Measurements from ENCODE around the gene CYGB. TPM values are rescaled to one million over a fixed set of nuclear protein-coding genes. Genes with fewer than 3 reads are reported as not detected.

CYGB gene
- total and polyA plus RNA-seq, 9 of the 15 experiments (the other 6 are each of a cell fraction or from before 2014, with no cell fraction given), result 0.08 to 0.95 (median 0.18) TPM; not detected in 5

DNA sequence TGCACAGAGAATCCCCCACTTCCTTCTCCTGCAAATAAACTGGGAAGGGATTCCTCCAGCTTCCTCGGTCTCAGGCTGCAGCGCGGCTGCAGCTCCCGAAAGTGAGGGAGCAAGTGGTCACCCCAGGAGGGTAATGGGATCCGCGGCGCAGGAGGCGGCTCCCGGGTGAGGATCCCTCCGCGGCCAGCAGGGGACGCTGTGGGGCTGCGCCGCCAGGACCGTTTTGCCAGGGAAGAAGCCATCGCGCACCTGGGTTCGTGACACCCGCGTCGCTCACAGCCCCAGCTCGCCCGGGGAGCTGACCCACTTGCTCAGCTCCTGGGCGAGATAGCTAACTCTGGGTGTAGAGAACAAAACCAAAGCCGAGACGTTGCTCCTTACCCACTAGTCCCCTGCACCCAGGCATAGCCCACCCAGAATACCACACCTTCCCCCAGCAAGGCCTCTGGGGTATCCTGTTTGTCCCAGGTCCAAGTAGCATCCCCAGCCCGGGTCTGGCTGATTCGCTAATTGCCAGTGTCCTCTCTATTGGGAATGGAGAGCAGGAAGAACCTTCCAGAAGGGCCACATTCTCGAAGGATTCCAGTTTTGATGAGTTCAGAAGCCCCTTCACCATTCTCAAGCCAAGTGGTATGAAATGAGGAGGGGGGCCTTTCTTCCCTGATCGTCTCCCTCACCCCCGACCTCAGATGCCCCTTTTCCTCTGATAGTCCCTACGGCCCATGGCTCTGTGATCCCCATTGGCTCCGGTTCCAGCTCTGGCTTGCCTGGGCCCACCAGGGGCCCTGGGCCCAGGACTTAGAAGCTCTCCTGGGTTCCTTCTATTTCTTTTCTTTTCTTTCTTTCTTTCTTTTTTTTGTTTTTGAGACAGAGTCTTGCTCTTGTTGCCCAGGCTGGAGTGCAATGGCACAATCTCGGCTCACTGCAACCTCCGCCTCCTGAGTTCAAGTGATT, 14.1 kb downstream of the CYGB start (continued):
- TF ChIP-seq DDX20 (tag; IDR thresholded peaks at IDR 0.05; ENCODE audit: low read depth) (no peak), CBFA2T2 (conservative IDR thresholded peaks at IDR 0.05) (0 out of 2 replicates have a peak, but pooled peaks have one; percentile 2), MTA3 (IDR thresholded peaks at IDR 0.05; ENCODE audit: borderline replicate concordance) (peak; percentile 27; the same call in 1 of the 2 replicates), SLC30A9 (CRISPR knock-in tag; IDR thresholded peaks at IDR 0.05) (no peak), CHD2 (IDR thresholded peaks at IDR 0.05; ENCODE audit: low read depth, low read length) (0 out of 2 replicates have a peak, but pooled peaks have one; percentile 32), SIX5 (IDR thresholded peaks at IDR 0.05; ENCODE audit: borderline replicate concordance in 1 of 2, insufficient read depth in 1 of 2, low read depth in 1 of 2, low read length in 2 of 2) (no peak), CEBPG (CRISPR knock-in tag; IDR thresholded peaks at IDR 0.05) (no peak), CEBPG (tag; conservative IDR thresholded peaks at IDR 0.05 in 1 of 2, IDR thresholded peaks at IDR 0.05 in 1 of 2) (no peak), ERF (CRISPR knock-in tag; IDR thresholded peaks at IDR 0.05) (no peak), SAP30 (IDR thresholded peaks at IDR 0.05; ENCODE audit: borderline replicate concordance, insufficient read depth, low read depth, low read length, poor library complexity, severe bottlenecking) (no peak), SMARCA4 (IDR thresholded peaks at IDR 0.05) (no peak), ZBTB17 (CRISPR knock-in tag; IDR thresholded peaks at IDR 0.05) (no peak), GATAD2A (IDR thresholded peaks at IDR 0.05) (peak; percentile 60; the same call in 1 of the 2 replicates), MEF2A (IDR thresholded peaks at IDR 0.05; ENCODE audit: control insufficient read depth, low read depth, low read length) (no peak), CCAR2 (IDR thresholded peaks at IDR 0.05; ENCODE audit: low read depth, low read length) (no peak)
- TF ChIP-seq, protein P1, sequence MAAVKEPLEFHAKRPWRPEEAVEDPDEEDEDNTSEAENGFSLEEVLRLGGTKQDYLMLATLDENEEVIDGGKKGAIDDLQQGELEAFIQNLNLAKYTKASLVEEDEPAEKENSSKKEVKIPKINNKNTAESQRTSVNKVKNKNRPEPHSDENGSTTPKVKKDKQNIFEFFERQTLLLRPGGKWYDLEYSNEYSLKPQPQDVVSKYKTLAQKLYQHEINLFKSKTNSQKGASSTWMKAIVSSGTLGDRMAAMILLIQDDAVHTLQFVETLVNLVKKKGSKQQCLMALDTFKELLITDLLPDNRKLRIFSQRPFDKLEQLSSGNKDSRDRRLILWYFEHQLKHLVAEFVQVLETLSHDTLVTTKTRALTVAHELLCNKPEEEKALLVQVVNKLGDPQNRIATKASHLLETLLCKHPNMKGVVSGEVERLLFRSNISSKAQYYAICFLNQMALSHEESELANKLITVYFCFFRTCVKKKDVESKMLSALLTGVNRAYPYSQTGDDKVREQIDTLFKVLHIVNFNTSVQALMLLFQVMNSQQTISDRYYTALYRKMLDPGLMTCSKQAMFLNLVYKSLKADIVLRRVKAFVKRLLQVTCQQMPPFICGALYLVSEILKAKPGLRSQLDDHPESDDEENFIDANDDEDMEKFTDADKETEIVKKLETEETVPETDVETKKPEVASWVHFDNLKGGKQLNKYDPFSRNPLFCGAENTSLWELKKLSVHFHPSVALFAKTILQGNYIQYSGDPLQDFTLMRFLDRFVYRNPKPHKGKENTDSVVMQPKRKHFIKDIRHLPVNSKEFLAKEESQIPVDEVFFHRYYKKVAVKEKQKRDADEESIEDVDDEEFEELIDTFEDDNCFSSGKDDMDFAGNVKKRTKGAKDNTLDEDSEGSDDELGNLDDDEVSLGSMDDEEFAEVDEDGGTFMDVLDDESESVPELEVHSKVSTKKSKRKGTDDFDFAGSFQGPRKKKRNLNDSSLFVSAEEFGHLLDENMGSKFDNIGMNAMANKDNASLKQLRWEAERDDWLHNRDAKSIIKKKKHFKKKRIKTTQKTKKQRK (IDR thresholded peaks at IDR 0.05; ENCODE audit: borderline replicate concordance, low read depth, low read length), result no peak
- TF ChIP-seq, protein P2, sequence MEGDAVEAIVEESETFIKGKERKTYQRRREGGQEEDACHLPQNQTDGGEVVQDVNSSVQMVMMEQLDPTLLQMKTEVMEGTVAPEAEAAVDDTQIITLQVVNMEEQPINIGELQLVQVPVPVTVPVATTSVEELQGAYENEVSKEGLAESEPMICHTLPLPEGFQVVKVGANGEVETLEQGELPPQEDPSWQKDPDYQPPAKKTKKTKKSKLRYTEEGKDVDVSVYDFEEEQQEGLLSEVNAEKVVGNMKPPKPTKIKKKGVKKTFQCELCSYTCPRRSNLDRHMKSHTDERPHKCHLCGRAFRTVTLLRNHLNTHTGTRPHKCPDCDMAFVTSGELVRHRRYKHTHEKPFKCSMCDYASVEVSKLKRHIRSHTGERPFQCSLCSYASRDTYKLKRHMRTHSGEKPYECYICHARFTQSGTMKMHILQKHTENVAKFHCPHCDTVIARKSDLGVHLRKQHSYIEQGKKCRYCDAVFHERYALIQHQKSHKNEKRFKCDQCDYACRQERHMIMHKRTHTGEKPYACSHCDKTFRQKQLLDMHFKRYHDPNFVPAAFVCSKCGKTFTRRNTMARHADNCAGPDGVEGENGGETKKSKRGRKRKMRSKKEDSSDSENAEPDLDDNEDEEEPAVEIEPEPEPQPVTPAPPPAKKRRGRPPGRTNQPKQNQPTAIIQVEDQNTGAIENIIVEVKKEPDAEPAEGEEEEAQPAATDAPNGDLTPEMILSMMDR (IDR thresholded peaks at IDR 0.05 in 2 of 3, conservative IDR thresholded peaks at IDR 0.05 in 1 of 3; ENCODE audit: insufficient read depth in 2 of 3, low read depth in 1 of 3, low read length in 3 of 3), result peak; percentile 97 to 99 (median 98)
- TF ChIP-seq, protein P3, sequence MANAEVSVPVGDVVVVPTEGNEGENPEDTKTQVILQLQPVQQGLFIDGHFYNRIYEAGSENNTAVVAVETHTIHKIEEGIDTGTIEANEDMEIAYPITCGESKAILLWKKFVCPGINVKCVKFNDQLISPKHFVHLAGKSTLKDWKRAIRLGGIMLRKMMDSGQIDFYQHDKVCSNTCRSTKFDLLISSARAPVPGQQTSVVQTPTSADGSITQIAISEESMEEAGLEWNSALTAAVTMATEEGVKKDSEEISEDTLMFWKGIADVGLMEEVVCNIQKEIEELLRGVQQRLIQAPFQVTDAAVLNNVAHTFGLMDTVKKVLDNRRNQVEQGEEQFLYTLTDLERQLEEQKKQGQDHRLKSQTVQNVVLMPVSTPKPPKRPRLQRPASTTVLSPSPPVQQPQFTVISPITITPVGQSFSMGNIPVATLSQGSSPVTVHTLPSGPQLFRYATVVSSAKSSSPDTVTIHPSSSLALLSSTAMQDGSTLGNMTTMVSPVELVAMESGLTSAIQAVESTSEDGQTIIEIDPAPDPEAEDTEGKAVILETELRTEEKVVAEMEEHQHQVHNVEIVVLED (CRISPR knock-in tag; IDR thresholded peaks at IDR 0.05), result no peak
- TF ChIP-seq, protein P4, sequence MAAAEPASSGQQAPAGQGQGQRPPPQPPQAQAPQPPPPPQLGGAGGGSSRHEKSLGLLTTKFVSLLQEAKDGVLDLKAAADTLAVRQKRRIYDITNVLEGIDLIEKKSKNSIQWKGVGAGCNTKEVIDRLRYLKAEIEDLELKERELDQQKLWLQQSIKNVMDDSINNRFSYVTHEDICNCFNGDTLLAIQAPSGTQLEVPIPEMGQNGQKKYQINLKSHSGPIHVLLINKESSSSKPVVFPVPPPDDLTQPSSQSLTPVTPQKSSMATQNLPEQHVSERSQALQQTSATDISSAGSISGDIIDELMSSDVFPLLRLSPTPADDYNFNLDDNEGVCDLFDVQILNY (CRISPR knock-in tag; IDR thresholded peaks at IDR 0.05), result no peak

Measured in K562 (cell line).